ENCODE data around the gene VPS33B.

GRCh38 chr15:91054816-91055215 lies 32.4 kb upstream of the VPS33B start:
- no peak for TF ChIP-seq POLR2A (IDR thresholded peaks at IDR 0.05; ENCODE audit: extremely low read depth, insufficient read length)
- no peak for TF ChIP-seq CTCF (IDR thresholded peaks at IDR 0.05; ENCODE audit: low read depth, low read length)

All from NB4 (cell line).